ENCODE data around the gene CHCHD4. TPM values are rescaled to one million over a fixed set of nuclear protein-coding genes. Genes with fewer than 3 reads are reported as not detected.

Gene CHCHD4
- total and polyA plus RNA-seq, 2 of the 8 experiments (the other 6 are each of a cell fraction or from before 2014, with no cell fraction given): 15.0 to 22.3 TPM

DNA sequence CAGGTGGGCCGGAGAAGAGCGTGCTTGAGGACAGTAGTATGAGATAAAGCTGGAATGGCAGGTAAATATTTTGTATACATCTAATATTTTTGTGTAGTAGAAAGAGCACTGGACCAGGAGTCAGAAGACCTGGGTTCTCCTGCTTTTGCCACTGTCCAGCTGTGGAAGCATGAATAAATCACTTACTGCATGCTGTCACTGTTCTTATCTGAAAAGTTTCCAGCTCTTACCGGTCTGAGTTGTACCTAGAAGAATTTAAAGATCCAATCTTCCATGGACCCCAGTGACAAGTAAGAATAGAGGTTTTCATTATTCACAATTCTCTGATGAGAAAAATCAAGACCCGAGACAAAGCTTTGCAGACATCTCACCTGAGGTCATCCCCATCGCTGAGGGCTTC lies 47.8 kb upstream of the CHCHD4 start:
- CTCF ChIA-PET (ENCODE audit: partially characterized antibody): interaction anchor here (1.2 to 1.4 kb wide), 2 partner anchors 13 to 31 kb away, joined by 4 to 5 read pairs; no protein-coding TSS in a partner anchor
- Histone ChIP-seq H3K23me2 (ENCODE audit: low read depth, low read length) (no peaks in the 10 kb centered on the region), H3K14ac (ENCODE audit: insufficient read length) (no peak overlapping the region), H3K4ac (replicated peaks; ENCODE audit: insufficient read length, low read depth, low read length) (no peak overlapping the region), H4K91ac (replicated peaks; ENCODE audit: insufficient read length, low read length) (no peak overlapping the region), H2AK5ac (ENCODE audit: low read depth, low read length) (no peak overlapping the region), H2AFZ (ENCODE audit: low read length) (no peak overlapping the region), H3K4me1 (replicated peaks in 1 of 4; ENCODE audit: control insufficient read depth in 3 of 4, insufficient read depth in 4 of 4, low read length in 3 of 4) (peaks cover 0 to 2% (median 0%) of the 10 kb centered on the region in 4 experiments; a peak in 1 of 7 replicates), H3K56ac (replicated peaks; ENCODE audit: insufficient read length, low read depth, low read length) (no peak overlapping the region), H2BK5ac (ENCODE audit: low read depth, low read length) (no peak overlapping the region), H3K79me1 (ENCODE audit: low read depth, low read length) (peaks cover 2% of the 10 kb centered on the region; the same call in 1 of the 2 replicates), H3K9me3 (ENCODE audit: insufficient read depth in 2 of 2, low read depth in 1 of 2, low read length in 1 of 2) (no peaks in the 10 kb centered on the region), H4K5ac (ENCODE audit: insufficient read length, low read depth, low read length) (no peak overlapping the region), H3K4me3 (ENCODE audit: extremely low read depth in 1 of 4, insufficient read depth in 2 of 4, low read depth in 3 of 4, low read length in 4 of 4) (no peak overlapping the region), H3K9ac (replicated peaks in 1 of 4; ENCODE audit: extremely low read depth in 1 of 4, low read depth in 3 of 4, low read length in 3 of 4) (no peak overlapping the region), H3K79me2 (ENCODE audit: control insufficient read depth in 1 of 2, insufficient read depth in 2 of 2, low read length in 2 of 2) (peaks cover 0 to 26% of the 10 kb centered on the region in 2 experiments; a peak in 3 of 4 replicates), H4K8ac (ENCODE audit: extremely low read depth, insufficient read depth, low read length) (no peak overlapping the region), H2BK20ac (ENCODE audit: low read length) (no peak overlapping the region), H2BK15ac (ENCODE audit: low read length) (no peak overlapping the region), H2BK120ac (replicated peaks; ENCODE audit: low read depth, low read length) (no peak overlapping the region), H3K18ac (ENCODE audit: extremely low read depth, low read length) (no peak overlapping the region), H4K20me1 (replicated peaks in 1 of 2; ENCODE audit: control insufficient read depth in 1 of 2, insufficient read depth in 2 of 2, low read length in 2 of 2) (peaks cover 0 to 1% of the 10 kb centered on the region in 2 experiments), H2BK12ac (ENCODE audit: low read depth, low read length) (no peak overlapping the region), H3K27ac (ENCODE audit: low read depth, low read length) (no peak overlapping the region), H3K27me3 (replicated peaks in 1 of 4; ENCODE audit: control insufficient read depth in 3 of 4, extremely low read depth in 1 of 4, insufficient read depth in 3 of 4, low read length in 3 of 4) (no peaks in the 10 kb centered on the region), H3K23ac (ENCODE audit: insufficient read length) (no peak overlapping the region), H3K4me2 (ENCODE audit: insufficient read depth in 1 of 2, low read depth in 2 of 2, low read length in 2 of 2) (no peak overlapping the region), H3K36me3 (ENCODE audit: control insufficient read depth in 2 of 4, insufficient read depth in 4 of 4, low read length in 3 of 4) (peaks cover 14 to 44% (median 39%) of the 10 kb centered on the region in 4 experiments; a peak in 7 of 8 replicates)
- DNase-seq (ENCODE audit: low read depth in 1 of 2, low spot score in 2 of 2) (no peak), FAIRE-seq (no peak)
- WGBS, 2 experiments (ENCODE audit: extremely low coverage in 1 of 2, insufficient coverage in 1 of 2, insufficient read length in 1 of 2, insufficient replicate concordance in 2 of 2, low coverage in 1 of 2, low lambda C conversion rate in 2 of 2, missing lambda C conversion rate in 1 of 2): 85% methylated on average over 5 of the region's 5 CpGs; no CpG with 5 or more reads in 1 of the 2 experiments
- TF ChIP-seq MAFK (IDR thresholded peaks at IDR 0.05; ENCODE audit: low read depth, low read length) (no peak), TCF12 (IDR thresholded peaks at IDR 0.05; ENCODE audit: low read depth, low read length) (no peak), SRF (IDR thresholded peaks at IDR 0.05; ENCODE audit: low read depth, low read length) (no peak), SIX5 (IDR thresholded peaks at IDR 0.05; ENCODE audit: low read depth, low read length) (no peak)
- TF ChIP-seq, protein P1, sequence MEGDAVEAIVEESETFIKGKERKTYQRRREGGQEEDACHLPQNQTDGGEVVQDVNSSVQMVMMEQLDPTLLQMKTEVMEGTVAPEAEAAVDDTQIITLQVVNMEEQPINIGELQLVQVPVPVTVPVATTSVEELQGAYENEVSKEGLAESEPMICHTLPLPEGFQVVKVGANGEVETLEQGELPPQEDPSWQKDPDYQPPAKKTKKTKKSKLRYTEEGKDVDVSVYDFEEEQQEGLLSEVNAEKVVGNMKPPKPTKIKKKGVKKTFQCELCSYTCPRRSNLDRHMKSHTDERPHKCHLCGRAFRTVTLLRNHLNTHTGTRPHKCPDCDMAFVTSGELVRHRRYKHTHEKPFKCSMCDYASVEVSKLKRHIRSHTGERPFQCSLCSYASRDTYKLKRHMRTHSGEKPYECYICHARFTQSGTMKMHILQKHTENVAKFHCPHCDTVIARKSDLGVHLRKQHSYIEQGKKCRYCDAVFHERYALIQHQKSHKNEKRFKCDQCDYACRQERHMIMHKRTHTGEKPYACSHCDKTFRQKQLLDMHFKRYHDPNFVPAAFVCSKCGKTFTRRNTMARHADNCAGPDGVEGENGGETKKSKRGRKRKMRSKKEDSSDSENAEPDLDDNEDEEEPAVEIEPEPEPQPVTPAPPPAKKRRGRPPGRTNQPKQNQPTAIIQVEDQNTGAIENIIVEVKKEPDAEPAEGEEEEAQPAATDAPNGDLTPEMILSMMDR (IDR thresholded peaks at IDR 0.05; ENCODE audit: control extremely low read depth in 1 of 3, insufficient read depth in 1 of 3, low read depth in 1 of 3, low read length in 3 of 3): no peak
- POLR2A ChIA-PET (ENCODE audit: partially characterized antibody): no interaction called here

All from H1 (cell line).